GM10248 (cell line): Measurements from ENCODE around the gene BPIFB3.

Source experiments
- CTCF ChIA-PET: fragments of 300-600 bp; sonication (Branson Sonifier 250); formaldehyde crosslinking; extraction: SDS; loops from one replicate; lab custom pipeline; 2021; ENCODE audit warnings: antibody characterized with exemption; lab: Yijun Ruan, JAX
- POLR2A ChIA-PET: fragments of 350-650 bp; sonication (Branson Sonifier 250); formaldehyde crosslinking; extraction: SDS; loops from one replicate; lab custom pipeline; 2020; ENCODE audit warnings: antibody characterized with exemption; lab: Yijun Ruan, JAX
- DNase-seq: peaks from one replicate; pipeline ENCODE4 v3.0.0; 2012; ENCODE audit errors: extremely low spot score
- CTCF ChIP-seq: IDR thresholded peaks from 2 replicates; pipeline ENCODE4 v1.5.1; 2012; ENCODE audit warnings: mild to moderate bottlenecking, low read depth; ENCODE audit errors: extremely low read depth, missing control alignments, control extremely low read depth

BPIFB3 gene

GRCh38 chr20:33068251-33068939 lies 14.7 kb downstream of the BPIFB3 start:
- POLR2A ChIA-PET, result no interaction called here
- CTCF ChIA-PET, result interaction anchor here (1.3 to 1.4 kb wide), 2 partner anchors 10 to 166 kb away, joined by 4 read pairs; no protein-coding TSS in a partner anchor
- TF ChIP-seq CTCF, result no peak
- no peak for DNase-seq

- no peak for DNase-seq
- TF ChIP-seq CTCF, result no peak
- ChIA-PET POLR2A (no interaction called here), CTCF (no interaction called here)
Measured at GRCh38 chr20:33069673-33070072, 16.0 kb downstream of the BPIFB3 start.

- no peak for TF ChIP-seq CTCF
- ChIA-PET CTCF (no interaction called here), POLR2A (no interaction called here)
- DNase-seq, result no peak
Measured at GRCh38 chr20:33070111-33071053, 16.7 kb downstream of the BPIFB3 start.

- ChIA-PET CTCF (no interaction called here), POLR2A (no interaction called here)
- DNase-seq, result no peak
- TF ChIP-seq CTCF, result no peak
Measured at GRCh38 chr20:33071198-33071597, 17.5 kb downstream of the BPIFB3 start.

GRCh38 chr20:33072362-33072761 lies 18.7 kb downstream of the BPIFB3 start:
- no peak for DNase-seq
- CTCF ChIA-PET, result no interaction called here
- POLR2A ChIA-PET, result no interaction called here
- no peak for TF ChIP-seq CTCF

GRCh38 chr20:33072813-33073212 lies 19.1 kb downstream of the BPIFB3 start:
- CTCF ChIA-PET, result interaction anchor here (1.4 kb wide), 1 partner anchor 170 kb away, joined by 3 read pairs; no protein-coding TSS in a partner anchor
- POLR2A ChIA-PET, result no interaction called here
- no peak for DNase-seq
- TF ChIP-seq CTCF, result no peak
